GM21717 (cell line): Measurements from ENCODE around the gene ATRN.

Experiments
- ATAC-seq: cut with Tn5 transposase; IDR thresholded peaks from one replicate; pipeline ENCODE4 v1.9.1; 2021; ENCODE audit warnings: mild to moderate bottlenecking, moderate library complexity; ENCODE audit not compliant: unreplicated experiment

The ATRN gene

GRCh38 chr20:3616250-3616649, 145.4 kb downstream of the ATRN start:
- ATAC-seq = no peak

- no peak for ATAC-seq
Measured at GRCh38 chr20:3621111-3621510, 150.3 kb downstream of the ATRN start.

- no peak for ATAC-seq
Measured at GRCh38 chr20:3622406-3622805, 151.6 kb downstream of the ATRN start.

GRCh38 chr20:3627476-3627875, 156.7 kb downstream of the ATRN start:
- ATAC-seq = no peak

- no peak for ATAC-seq
Measured at GRCh38 chr20:3628502-3629314, 157.9 kb downstream of the ATRN start.

GRCh38 chr20:3629893-3630292, 159.1 kb downstream of the ATRN start:
- no peak for ATAC-seq

GRCh38 chr20:3630429-3630828, 159.6 kb downstream of the ATRN start:
- ATAC-seq = no peak

GRCh38 chr20:3631534-3631933, 160.7 kb downstream of the ATRN start:
- no peak for ATAC-seq

GRCh38 chr20:3632311-3633004, 161.6 kb downstream of the ATRN start:
- ATAC-seq = no peak

- ATAC-seq = no peak
Measured at GRCh38 chr20:3633913-3634478, 163.2 kb downstream of the ATRN start.

GRCh38 chr20:3635346-3635745, 164.5 kb downstream of the ATRN start:
- no peak for ATAC-seq

- no peak for ATAC-seq
Measured at GRCh38 chr20:3640259-3640658, 169.4 kb downstream of the ATRN start.

- ATAC-seq = no peak
Measured at GRCh38 chr20:3645309-3646066, 174.7 kb downstream of the ATRN start.

- no peak for ATAC-seq
Measured at GRCh38 chr20:3646067-3646440, 175.2 kb downstream of the ATRN start.

- no peak for ATAC-seq
Measured at GRCh38 chr20:3646651-3647050, 175.8 kb downstream of the ATRN start.

- ATAC-seq = no peak
Measured at GRCh38 chr20:3647473-3647872, 176.7 kb downstream of the ATRN start.

GRCh38 chr20:3648951-3649350, 178.1 kb downstream of the ATRN start:
- no peak for ATAC-seq

- no peak for ATAC-seq
Measured at GRCh38 chr20:3651204-3651962, 180.6 kb downstream of the ATRN start.

GRCh38 chr20:3652221-3652620, 181.4 kb downstream of the ATRN start:
- no peak for ATAC-seq

- ATAC-seq = no peak
Measured at GRCh38 chr20:3652676-3653596, 182.1 kb downstream of the ATRN start.
